GM19463 (cell line): Measurements from ENCODE around the gene KCNQ5.
A peak's percentile ranks its signal among the peaks of the same experiment; 100 is the strongest.

Experiments used
- ATAC-seq: cut with Tn5 transposase; IDR thresholded peaks from one replicate; pipeline ENCODE4 v1.9.1; 2021; ENCODE audit warnings: mild to moderate bottlenecking, moderate library complexity; ENCODE audit not compliant: unreplicated experiment

The KCNQ5 gene

GRCh38 chr6:72675396-72675795 lies 53.5 kb downstream of the KCNQ5 start:
- no peak for ATAC-seq

GRCh38 chr6:72676995-72677394 lies 55.1 kb downstream of the KCNQ5 start:
- no peak for ATAC-seq

DNA sequence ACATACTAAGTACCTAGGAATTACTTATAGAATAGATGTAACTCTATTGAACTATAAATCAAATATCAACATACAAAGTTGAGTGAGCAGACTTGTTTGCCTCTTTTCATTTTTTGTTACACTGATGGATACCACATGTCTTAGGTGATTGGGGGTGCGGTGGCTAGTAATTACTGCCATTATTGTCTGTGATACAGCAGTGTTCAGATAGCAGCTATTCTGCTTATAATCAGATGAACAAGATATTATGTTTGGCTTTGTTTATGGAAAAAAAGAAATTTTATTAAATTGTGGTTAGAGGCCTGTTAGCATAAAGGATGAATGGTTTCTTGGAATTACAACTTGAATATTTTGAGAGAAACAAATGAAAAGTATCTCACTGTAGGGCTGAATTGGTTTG lies 55.9 kb downstream of the KCNQ5 start:
- no peak for ATAC-seq

- ATAC-seq = peak; percentile 91
Measured at GRCh38 chr6:72683797-72684196, 61.9 kb downstream of the KCNQ5 start.

- peak; percentile 91 for ATAC-seq
Measured at GRCh38 chr6:72689107-72689954, 67.5 kb downstream of the KCNQ5 start.

- ATAC-seq = no peak
Measured at GRCh38 chr6:72691249-72691648, 69.4 kb downstream of the KCNQ5 start.

DNA sequence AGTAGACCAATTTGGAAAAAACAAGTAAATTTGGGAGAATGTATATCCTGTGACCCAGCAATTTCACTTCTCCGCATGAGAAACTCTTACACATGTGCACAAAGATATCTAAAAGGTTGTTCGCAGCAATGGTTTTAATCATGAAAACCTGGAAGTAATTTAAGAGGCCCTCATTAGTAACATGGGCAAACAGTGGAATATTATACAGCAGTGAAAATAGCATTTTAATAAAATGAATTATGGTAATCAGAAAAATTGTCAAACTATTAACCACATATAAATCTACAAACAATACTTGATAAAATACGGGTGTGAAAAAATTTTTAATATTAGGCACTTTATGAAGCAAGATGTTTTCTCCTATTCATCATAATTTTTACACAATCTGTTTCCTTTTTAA lies 74.2 kb downstream of the KCNQ5 start:
- no peak for ATAC-seq

- ATAC-seq = no peak
Measured at GRCh38 chr6:72699159-72699558, 77.3 kb downstream of the KCNQ5 start.

DNA sequence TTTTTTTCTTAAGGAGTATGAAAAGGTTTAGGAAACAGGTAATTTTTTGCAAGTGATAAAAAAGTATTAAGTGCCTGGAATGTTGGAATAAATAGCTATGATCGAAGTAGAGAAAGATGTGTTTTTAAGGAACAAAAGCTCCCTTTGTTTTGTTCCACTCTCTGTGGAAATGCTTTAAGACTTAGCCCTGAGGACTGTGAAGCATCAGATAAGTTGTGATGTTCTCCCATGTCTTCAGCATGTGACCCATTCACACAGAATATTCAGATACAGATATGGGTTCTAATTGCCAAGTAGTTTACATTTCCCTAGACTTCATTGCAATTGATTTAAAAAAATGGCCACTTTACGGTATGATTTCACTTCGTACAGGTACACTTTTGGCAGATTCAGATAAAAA lies 80.6 kb downstream of the KCNQ5 start:
- no peak for ATAC-seq

DNA sequence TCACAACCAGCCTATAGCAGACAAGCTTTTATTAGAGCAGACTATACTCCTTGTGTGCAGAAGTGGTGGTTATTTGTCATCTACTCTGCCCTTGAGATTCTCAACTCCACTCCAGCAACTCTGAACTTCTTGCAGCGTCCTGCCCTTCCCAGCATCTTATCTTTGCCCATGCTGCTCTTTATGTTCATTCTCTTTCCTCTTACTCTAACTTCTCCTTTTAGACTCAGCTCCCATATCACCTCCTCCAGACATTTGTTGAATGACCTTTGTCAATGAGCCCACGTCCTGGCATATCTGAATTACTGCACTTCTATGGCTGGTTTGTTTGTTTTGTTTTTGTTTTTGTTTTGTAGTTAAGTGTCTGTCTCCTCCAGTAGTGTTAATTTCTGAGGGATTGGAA lies 81.2 kb downstream of the KCNQ5 start:
- ATAC-seq = no peak

- no peak for ATAC-seq
Measured at GRCh38 chr6:72704979-72705378, 83.1 kb downstream of the KCNQ5 start.

DNA sequence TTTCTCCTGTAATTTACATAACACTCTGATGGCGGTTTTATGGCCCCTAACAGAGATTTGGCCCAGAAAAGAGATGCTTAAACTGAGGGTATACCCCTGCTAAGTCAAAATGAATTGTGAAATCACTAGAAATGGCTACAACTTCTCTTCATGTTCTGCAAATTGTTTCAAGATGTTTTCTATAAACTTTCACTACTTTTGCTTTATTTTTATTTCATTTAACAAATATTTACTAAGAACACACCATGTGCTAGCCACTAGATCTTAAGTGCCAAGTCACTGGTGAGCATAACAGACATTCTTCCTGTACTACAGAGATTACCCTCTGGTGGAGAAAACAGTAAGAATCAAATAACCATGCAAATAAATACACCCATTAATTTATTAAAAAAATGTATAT lies 87.6 kb downstream of the KCNQ5 start:
- ATAC-seq = no peak

- no peak for ATAC-seq
Measured at GRCh38 chr6:72711731-72712130, 89.9 kb downstream of the KCNQ5 start.

DNA sequence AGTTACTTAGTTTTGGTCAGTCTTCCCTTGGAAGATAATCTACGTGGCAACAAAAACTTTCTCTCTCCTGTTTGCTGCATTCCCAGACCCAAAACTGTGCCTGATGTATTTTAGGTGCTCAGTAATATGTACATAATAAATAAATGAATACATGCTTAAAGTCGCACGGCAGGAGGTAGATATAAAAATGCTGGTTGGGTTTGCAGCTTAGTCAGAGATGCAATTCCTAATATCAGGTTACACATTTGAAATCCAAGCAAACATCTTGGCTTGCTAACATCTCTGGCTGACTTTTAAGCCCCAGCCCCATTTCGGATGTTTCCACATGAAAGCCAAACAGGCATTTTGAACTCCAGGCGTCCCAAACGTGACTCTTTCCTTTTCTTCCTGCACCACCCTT lies 91.0 kb downstream of the KCNQ5 start:
- no peak for ATAC-seq

DNA sequence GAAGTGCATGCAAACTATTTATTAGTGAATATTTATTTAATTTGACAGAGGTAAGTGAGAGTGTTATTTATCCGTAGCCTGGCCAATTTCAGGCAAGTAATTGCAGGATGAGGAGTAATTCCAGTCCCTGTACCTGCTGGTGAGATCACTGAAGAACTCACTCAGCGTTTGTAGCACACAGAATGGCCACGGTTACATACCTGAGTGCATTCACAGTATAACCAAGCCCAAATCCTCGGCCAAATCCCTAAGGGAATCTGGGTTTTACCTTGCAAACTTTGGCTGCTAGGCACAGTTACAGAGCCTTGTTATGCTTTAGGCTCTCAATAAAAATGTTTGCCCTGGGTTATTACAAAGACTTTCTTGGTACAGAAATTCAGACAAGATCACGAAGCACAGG lies 93.3 kb downstream of the KCNQ5 start:
- no peak for ATAC-seq

- ATAC-seq = no peak
Measured at GRCh38 chr6:72716916-72717315, 95.1 kb downstream of the KCNQ5 start.

- ATAC-seq = no peak
Measured at GRCh38 chr6:72720464-72720863, 98.6 kb downstream of the KCNQ5 start.

DNA sequence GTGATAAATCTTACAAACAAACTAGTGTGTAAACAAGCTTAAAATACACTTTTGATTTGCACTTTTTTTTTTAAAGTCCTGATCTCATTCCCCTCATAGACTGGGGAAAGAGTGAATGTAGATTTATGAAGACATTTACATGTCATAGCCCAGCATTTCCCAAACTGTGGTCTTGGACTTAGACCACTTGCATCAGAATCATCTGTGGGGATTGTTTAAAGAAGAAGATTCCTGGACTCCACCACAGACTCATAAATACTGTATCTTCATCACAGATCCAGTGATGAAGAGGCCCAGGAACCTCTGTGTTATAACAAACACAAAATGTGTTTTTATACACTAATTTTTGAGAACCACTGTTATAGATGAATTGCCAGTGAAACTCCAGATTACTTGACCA lies 99.5 kb downstream of the KCNQ5 start:
- ATAC-seq = no peak

GRCh38 chr6:72724545-72724944 lies 102.7 kb downstream of the KCNQ5 start:
- ATAC-seq = peak; percentile 97

- ATAC-seq = no peak
Measured at GRCh38 chr6:72728706-72729343, 107.0 kb downstream of the KCNQ5 start.

DNA sequence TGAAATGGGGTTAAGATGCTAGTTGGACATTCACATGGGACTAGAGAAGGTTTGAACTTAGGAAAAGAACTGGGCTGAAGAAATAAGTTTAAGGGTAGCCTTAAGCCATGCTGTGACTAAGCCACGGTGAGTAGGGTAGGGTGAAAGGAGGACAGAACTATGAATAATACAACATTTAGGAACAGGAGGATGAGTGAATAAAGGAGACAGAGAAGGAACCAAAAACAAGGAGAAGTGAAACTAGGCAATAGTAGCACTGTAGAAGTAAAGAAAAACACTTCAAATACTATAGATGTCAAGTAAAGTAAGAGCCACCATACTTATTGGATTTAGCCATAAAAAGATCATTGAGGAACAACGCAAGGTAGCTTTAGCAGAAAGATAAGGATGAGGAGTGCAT lies 111.2 kb downstream of the KCNQ5 start:
- no peak for ATAC-seq

- ATAC-seq = no peak
Measured at GRCh38 chr6:72738091-72738490, 116.2 kb downstream of the KCNQ5 start.
